GM23338 (cell line): ENCODE measurements around the gene CLDN9. TPM values are rescaled to one million over a fixed set of nuclear protein-coding genes. Genes with fewer than 3 reads are reported as not detected.

ENCODE experiments used
- ATAC-seq: fragments of 200-7000 bp; cut with Tn5 transposase; 3 replicates; pipeline ENCODE4 v1.9.1; 2020
- DNase-seq: peaks from one replicate; pipeline ENCODE4 v3.0.0-alpha.2; 2015; ENCODE audit warnings: low spot score
- H2AFZ ChIP-seq: fragments of 200-600 bp; sonication (generic); 2 replicates; pipeline ENCODE4 v1.8.0; 2016; ENCODE audit warnings: antibody characterized with exemption, mild to moderate bottlenecking, moderate library complexity
- H3F3A ChIP-seq: fragments of 200-600 bp; sonication (generic); replicated peaks from 2 replicates; pipeline ENCODE4 v1.8.0; 2017; ENCODE audit warnings: antibody characterized with exemption, mixed run types, low read depth
- H3K27ac ChIP-seq: fragments of 200-600 bp; sonication (generic); 2 replicates; pipeline ENCODE4 v1.6.1; 2016; ENCODE audit warnings: low read depth
- H3K27me3 ChIP-seq: fragments of 200-600 bp; sonication (generic); 2 replicates; pipeline ENCODE4 v1.8.0; 2016; ENCODE audit warnings: mild to moderate bottlenecking, mixed run types, moderate library complexity; ENCODE audit not compliant: insufficient read depth
- H3K36me3 ChIP-seq: fragments of 200-600 bp; sonication (generic); 2 replicates; pipeline ENCODE4 v1.8.0; 2016; ENCODE audit warnings: mild to moderate bottlenecking; ENCODE audit not compliant: insufficient read depth
- H3K4me1 ChIP-seq: fragments of 200-600 bp; sonication (generic); 2 replicates; pipeline ENCODE4 v1.8.0; 2016; ENCODE audit warnings: mild to moderate bottlenecking, moderate library complexity; ENCODE audit not compliant: insufficient read depth
- H3K4me2 ChIP-seq: fragments of 200-600 bp; sonication (generic); 2 replicates; pipeline ENCODE4 v1.7.1; 2017; ENCODE audit warnings: mixed run types
- H3K4me3 ChIP-seq: fragments of 200-600 bp; sonication (generic); 2 replicates; pipeline ENCODE4 v1.6.1; 2016; ENCODE audit warnings: mixed run types
- H3K79me2 ChIP-seq: fragments of 200-600 bp; sonication (generic); replicated peaks from 2 replicates; pipeline ENCODE4 v1.8.0; 2017; ENCODE audit warnings: mild to moderate bottlenecking; ENCODE audit not compliant: insufficient read depth
- H3K9me2 ChIP-seq: fragments of 200-600 bp; sonication (generic); 2 replicates; pipeline ENCODE4 v1.8.0; 2017; ENCODE audit not compliant: insufficient read depth
- H4K20me1 ChIP-seq: fragments of 200-600 bp; sonication (generic); replicated peaks from 2 replicates; pipeline ENCODE4 v1.8.0; 2017; ENCODE audit warnings: mild to moderate bottlenecking; ENCODE audit not compliant: insufficient read depth
- H3K27ac Mint-ChIP-seq: 2 replicates; pipeline ENCODE4 v1.8.0; 2020; ENCODE audit warnings: inconsistent platforms, mild to moderate bottlenecking, moderate library complexity, mixed read lengths
- H3K27me3 Mint-ChIP-seq: 3 replicates; pipeline ENCODE4 v1.8.0; 2022; ENCODE audit warnings: low read depth, mild to moderate bottlenecking, moderate library complexity, mixed read lengths, inconsistent platforms; ENCODE audit not compliant: insufficient read depth, poor library complexity
- H3K36me3 Mint-ChIP-seq: 3 replicates; pipeline ENCODE4 v1.8.0; 2021; ENCODE audit warnings: low read depth, mild to moderate bottlenecking, inconsistent platforms, moderate library complexity, mixed read lengths
- H3K4me1 Mint-ChIP-seq: 3 replicates; pipeline ENCODE4 v1.8.0; 2020; ENCODE audit warnings: mild to moderate bottlenecking, inconsistent platforms, mixed read lengths
- H3K4me3 Mint-ChIP-seq: 3 replicates; pipeline ENCODE4 v1.8.0; 2021; ENCODE audit warnings: moderate library complexity, mild to moderate bottlenecking, inconsistent platforms, mixed read lengths
- H3K9me3 Mint-ChIP-seq: 3 replicates; pipeline ENCODE4 v1.8.0; 2020; ENCODE audit warnings: moderate library complexity, mild to moderate bottlenecking, inconsistent platforms, mixed read lengths
- CREB1 ChIP-seq: fragments of 250-450 bp; sonication (Bioruptor Pico); IDR thresholded peaks from 2 replicates; pipeline ENCODE4 v1.5.0; 2020; ENCODE audit warnings: low read depth, mild to moderate bottlenecking, moderate library complexity
- ETS1 ChIP-seq: IDR thresholded peaks from 2 replicates; pipeline ENCODE4 v1.6.1; 2016; ENCODE audit warnings: antibody characterized with exemption
- EZH2 ChIP-seq: fragments of 200-600 bp; sonication (generic); IDR thresholded peaks from one replicate; pipeline ENCODE4 v1.8.0; 2017; ENCODE audit warnings: antibody characterized with exemption, mild to moderate bottlenecking, low read depth; ENCODE audit not compliant: unreplicated experiment
- EZH2phosphoT487 ChIP-seq: fragments of 200-600 bp; sonication (generic); IDR thresholded peaks from one replicate; pipeline ENCODE4 v1.8.1; 2018; ENCODE audit warnings: antibody characterized with exemption; ENCODE audit not compliant: unreplicated experiment
- JUNB ChIP-seq: IDR thresholded peaks from one replicate; pipeline ENCODE4 v1.6.1; 2016; ENCODE audit warnings: antibody characterized with exemption; ENCODE audit not compliant: unreplicated experiment
- POLR2AphosphoS5 ChIP-seq: IDR thresholded peaks from 2 replicates; pipeline ENCODE4 v1.6.1; 2016; ENCODE audit warnings: antibody characterized with exemption, low read depth
- REST ChIP-seq: IDR thresholded peaks from one replicate; pipeline ENCODE4 v1.6.1; 2018; ENCODE audit warnings: antibody characterized with exemption; ENCODE audit not compliant: unreplicated experiment
- ZNF114 ChIP-seq: fragments of 250-450 bp; sonication (Bioruptor Pico); IDR thresholded peaks from 2 replicates; pipeline ENCODE4 v1.5.0; 2020; ENCODE audit warnings: mild to moderate bottlenecking, moderate library complexity
- ZNF331 ChIP-seq: fragments of 250-450 bp; sonication (Bioruptor Pico); IDR thresholded peaks from 2 replicates; pipeline ENCODE4 v1.5.0; 2020; ENCODE audit warnings: low read depth, mild to moderate bottlenecking, moderate library complexity
- ZNF462 ChIP-seq: fragments of 250-450 bp; sonication (Bioruptor Pico); IDR thresholded peaks from 2 replicates; pipeline ENCODE4 v1.5.0; 2020; ENCODE audit warnings: mild to moderate bottlenecking, moderate library complexity
- polyA plus RNA-seq: library from polyadenylated mRNA; unstranded; fragments of >200 nt; fragmentation: Nextera tagmentation; extraction: Ambion mirVana; gene quantifications from 2 replicates; pipeline ENCODE4 v1.2.1, GENCODE V29; 2016
- total RNA-seq: library from RNA; depleted of rRNA; stranded (reverse); fragments of >200 nt; shearing (Covaris generic); gene quantifications from 2 replicates; pipeline ENCODE4 v1.2.3, GENCODE V29; 2014

Gene CLDN9
- total and polyA plus RNA-seq, 2 experiments from 2014 or later: 1.8 to 3.0 TPM

- ATAC-seq (no peak), DNase-seq (no peak)
- H3K27me3 Mint-ChIP-seq: peaks cover 28% of the 10 kb centered on the region
- Histone ChIP-seq H3K79me2 (no peaks in the 10 kb centered on the region; the same call in 1 of the 2 replicates), H2AFZ (no peak overlapping the region), H4K20me1 (peaks cover 7% of the 10 kb centered on the region), H3F3A (peaks cover 14% of the 10 kb centered on the region), H3K4me2 (no peak overlapping the region), H3K4me1 (peaks cover 9% of the 10 kb centered on the region; the same call in 1 of the 2 replicates), H3K4me3 (no peak overlapping the region), H3K36me3 (no peaks in the 10 kb centered on the region), H3K27me3 (peaks cover 27% of the 10 kb centered on the region), H3K27ac (no peak overlapping the region), H3K9me2 (no peaks in the 10 kb centered on the region)
- peaks cover 43% of the 10 kb centered on the region for H3K36me3 Mint-ChIP-seq
- H3K4me1 Mint-ChIP-seq: peaks cover 12% of the 10 kb centered on the region
- TF ChIP-seq JUNB (no peak), ZNF114 (CRISPR knock-in tag) (no peak), ZNF462 (no peak), EZH2phosphoT487 (no peak), EZH2 (no peak), POLR2AphosphoS5 (peak; percentile 11; the same call in 1 of the 2 replicates)
- peaks cover 8% of the 10 kb centered on the region for H3K9me3 Mint-ChIP-seq
- H3K4me3 Mint-ChIP-seq: no peak overlapping the region
- no peak overlapping the region for H3K27ac Mint-ChIP-seq
Observed at GRCh38 chr16:3049921-3050481, 37.3 kb downstream of the CLDN9 start.

GRCh38 chr16:3050487-3050886 is 37.8 kb downstream of the CLDN9 start:
- ATAC-seq (no peak), DNase-seq (no peak)
- H3K36me3 Mint-ChIP-seq: peaks cover 45% of the 10 kb centered on the region
- Histone ChIP-seq H2AFZ (no peak overlapping the region), H3K79me2 (no peaks in the 10 kb centered on the region; the same call in 1 of the 2 replicates), H4K20me1 (peaks cover 7% of the 10 kb centered on the region), H3K9me2 (no peaks in the 10 kb centered on the region), H3K36me3 (no peaks in the 10 kb centered on the region), H3K4me2 (no peak overlapping the region), H3F3A (peaks cover 11% of the 10 kb centered on the region), H3K27me3 (peaks cover 27% of the 10 kb centered on the region), H3K4me1 (peaks cover 9% of the 10 kb centered on the region; the same call in 1 of the 2 replicates), H3K4me3 (no peak overlapping the region), H3K27ac (no peak overlapping the region)
- no peak overlapping the region for H3K27ac Mint-ChIP-seq
- H3K4me1 Mint-ChIP-seq: peaks cover 14% of the 10 kb centered on the region
- H3K9me3 Mint-ChIP-seq: peaks cover 4% of the 10 kb centered on the region; the same call in 2 of the 3 replicates
- TF ChIP-seq ETS1 (no peak), REST (no peak), EZH2 (no peak), ZNF331 (CRISPR knock-in tag) (no peak), ZNF114 (CRISPR knock-in tag) (no peak), CREB1 (CRISPR knock-in tag) (no peak), POLR2AphosphoS5 (no peak)
- no peak overlapping the region for H3K4me3 Mint-ChIP-seq
- peaks cover 25% of the 10 kb centered on the region for H3K27me3 Mint-ChIP-seq
